ENCODE results near the gene NCOA6.

Gene NCOA6

DNA sequence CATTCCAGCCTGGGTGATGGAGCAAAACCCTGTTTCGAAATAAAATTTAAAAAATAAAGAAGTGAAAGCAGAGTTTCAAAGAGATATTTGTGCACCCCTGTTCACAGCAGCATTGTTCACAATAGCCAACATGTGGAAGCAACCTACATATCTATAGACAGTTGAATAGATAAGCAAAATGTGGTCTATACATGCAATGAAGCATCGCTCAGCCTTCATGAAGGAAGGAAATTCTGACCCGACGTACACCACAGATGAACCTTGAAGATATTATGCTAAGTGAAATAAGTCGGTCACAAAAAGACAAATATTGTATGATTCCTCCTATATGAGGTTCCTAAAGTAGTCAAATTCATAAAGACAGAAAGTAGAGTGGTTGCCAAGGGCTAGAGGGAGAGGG, 6.5 kb upstream of the NCOA6 start:
- H3K9me3 ChIP-seq (ENCODE audit: control insufficient read depth, low read length), result no peaks in the 10 kb centered on the region
- no peaks in the 10 kb centered on the region for H3K4me1 ChIP-seq (ENCODE audit: control insufficient read depth, insufficient read depth, low read length, poor library complexity, severe bottlenecking)
- no peaks in the 10 kb centered on the region for H3K36me3 ChIP-seq (ENCODE audit: control insufficient read depth, insufficient read depth, low read length)
- no peak for DNase-seq
- no peak overlapping the region for H3K27ac ChIP-seq (ENCODE audit: insufficient read depth, low read length, poor library complexity, severe bottlenecking)
- H3K27me3 ChIP-seq (replicated peaks; ENCODE audit: control insufficient read depth, insufficient read depth, low read length, poor library complexity, severe bottlenecking), result no peaks in the 10 kb centered on the region
- no peak overlapping the region for H3K4me3 ChIP-seq (ENCODE audit: insufficient read depth, low read depth, low read length, poor library complexity, severe bottlenecking)

DNA sequence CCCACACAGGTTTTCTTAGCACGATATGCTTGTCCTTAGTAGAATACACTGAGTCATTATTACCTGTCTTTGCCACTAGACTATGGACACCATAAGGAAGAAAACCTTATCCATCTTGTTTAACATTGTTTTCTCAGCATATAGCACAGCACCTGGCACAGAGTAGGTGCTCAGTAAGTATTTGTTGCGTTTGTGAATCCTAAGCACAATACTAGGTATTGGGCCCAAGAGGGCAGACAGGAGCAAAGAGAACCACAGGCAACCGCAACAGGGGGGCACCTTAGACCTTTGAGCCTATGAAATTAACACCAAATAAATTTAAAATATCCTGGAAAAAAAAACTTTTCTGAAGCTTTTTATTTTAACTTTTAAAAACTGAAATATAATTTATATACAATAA, 3.7 kb upstream of the NCOA6 start:
- Histone ChIP-seq H3K4me1 (ENCODE audit: control insufficient read depth, insufficient read depth, low read length, poor library complexity, severe bottlenecking) (peaks cover 7% of the 10 kb centered on the region), H3K36me3 (ENCODE audit: control insufficient read depth, insufficient read depth, low read length) (no peaks in the 10 kb centered on the region), H3K9me3 (ENCODE audit: control insufficient read depth, low read length) (no peaks in the 10 kb centered on the region), H3K4me3 (ENCODE audit: insufficient read depth, low read depth, low read length, poor library complexity, severe bottlenecking) (no peak overlapping the region), H3K27ac (ENCODE audit: insufficient read depth, low read length, poor library complexity, severe bottlenecking) (no peak overlapping the region), H3K27me3 (replicated peaks; ENCODE audit: control insufficient read depth, insufficient read depth, low read length, poor library complexity, severe bottlenecking) (no peaks in the 10 kb centered on the region)
- DNase-seq, result no peak

DNA sequence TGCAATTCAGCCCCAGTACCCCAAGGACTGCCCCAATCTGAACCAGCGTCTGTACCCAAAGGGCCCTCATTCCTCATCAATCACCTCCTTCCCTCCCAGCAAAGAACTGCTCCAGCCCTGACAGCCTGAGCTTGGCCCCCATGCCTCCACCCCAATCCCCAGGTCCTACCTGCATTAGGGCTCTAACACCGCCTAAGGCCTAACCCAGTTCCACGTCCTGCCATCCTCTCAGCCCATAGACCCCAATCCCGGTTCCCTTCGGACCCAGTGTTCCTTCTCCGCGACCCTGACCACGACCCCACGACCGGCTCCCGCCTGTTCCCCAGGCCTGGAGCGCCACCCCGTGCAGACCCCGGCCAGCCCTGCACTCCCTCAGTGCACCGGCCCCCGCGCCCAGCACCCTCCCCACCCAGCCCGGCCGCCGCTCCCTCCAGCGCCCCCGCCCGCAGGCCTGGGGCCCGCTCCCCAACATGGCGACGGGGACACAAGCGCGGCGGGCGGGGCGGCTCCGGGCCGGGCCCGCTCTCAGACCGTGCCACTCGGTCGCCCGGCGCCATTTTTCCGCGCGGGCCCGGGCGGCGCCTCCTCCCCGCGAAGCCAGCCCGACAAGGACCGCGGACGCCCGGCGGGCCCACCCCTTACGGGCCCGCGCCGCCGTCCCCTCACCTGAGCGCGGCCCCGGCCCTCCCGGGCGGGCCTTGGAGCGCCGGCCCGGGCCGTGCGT, 483 bp downstream of the NCOA6 start:
- no peaks in the 10 kb centered on the region for H3K27me3 ChIP-seq (replicated peaks; ENCODE audit: control insufficient read depth, insufficient read depth, low read length, poor library complexity, severe bottlenecking)
- peaks cover 13% of the 10 kb centered on the region for H3K4me1 ChIP-seq (ENCODE audit: control insufficient read depth, insufficient read depth, low read length, poor library complexity, severe bottlenecking)
- no peaks in the 10 kb centered on the region for H3K9me3 ChIP-seq (ENCODE audit: control insufficient read depth, low read length)
- DNase-seq, result peak; percentile 36 to 57 (median 50)
- H3K4me3 ChIP-seq (ENCODE audit: insufficient read depth, low read depth, low read length, poor library complexity, severe bottlenecking), result peak overlapping the region; percentile 85
- peaks cover 2% of the 10 kb centered on the region for H3K36me3 ChIP-seq (ENCODE audit: control insufficient read depth, insufficient read depth, low read length)
- H3K27ac ChIP-seq (ENCODE audit: insufficient read depth, low read length, poor library complexity, severe bottlenecking), result peak overlapping the region; percentile 76

DNA sequence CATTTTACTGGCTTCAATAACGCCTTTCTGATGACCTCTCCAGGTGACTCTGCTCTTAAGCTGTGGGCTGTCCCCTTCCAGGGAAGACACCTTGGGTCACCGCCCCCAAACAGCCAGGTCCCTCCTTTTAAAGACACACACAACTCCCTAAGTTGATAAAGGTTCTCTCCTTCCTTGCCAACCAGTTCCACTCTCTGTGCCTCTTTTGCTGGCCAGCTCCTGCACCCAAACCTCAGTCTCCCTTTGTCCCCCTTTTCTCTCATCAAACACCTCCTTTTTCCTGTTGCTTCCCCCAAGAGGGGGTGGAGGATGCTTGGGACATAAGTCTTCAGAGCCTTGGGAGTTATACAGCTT, 1.0 kb downstream of the NCOA6 start:
- peak overlapping the region; percentile 85 for H3K4me3 ChIP-seq (ENCODE audit: insufficient read depth, low read depth, low read length, poor library complexity, severe bottlenecking)
- no peaks in the 10 kb centered on the region for H3K27me3 ChIP-seq (replicated peaks; ENCODE audit: control insufficient read depth, insufficient read depth, low read length, poor library complexity, severe bottlenecking)
- H3K27ac ChIP-seq (ENCODE audit: insufficient read depth, low read length, poor library complexity, severe bottlenecking), result peak overlapping the region; percentile 76
- peaks cover 13% of the 10 kb centered on the region for H3K4me1 ChIP-seq (ENCODE audit: control insufficient read depth, insufficient read depth, low read length, poor library complexity, severe bottlenecking)
- H3K36me3 ChIP-seq (ENCODE audit: control insufficient read depth, insufficient read depth, low read length), result peaks cover 4% of the 10 kb centered on the region
- peak; percentile 47 to 63 (median 61) for DNase-seq
- H3K9me3 ChIP-seq (ENCODE audit: control insufficient read depth, low read length), result no peaks in the 10 kb centered on the region

DNA sequence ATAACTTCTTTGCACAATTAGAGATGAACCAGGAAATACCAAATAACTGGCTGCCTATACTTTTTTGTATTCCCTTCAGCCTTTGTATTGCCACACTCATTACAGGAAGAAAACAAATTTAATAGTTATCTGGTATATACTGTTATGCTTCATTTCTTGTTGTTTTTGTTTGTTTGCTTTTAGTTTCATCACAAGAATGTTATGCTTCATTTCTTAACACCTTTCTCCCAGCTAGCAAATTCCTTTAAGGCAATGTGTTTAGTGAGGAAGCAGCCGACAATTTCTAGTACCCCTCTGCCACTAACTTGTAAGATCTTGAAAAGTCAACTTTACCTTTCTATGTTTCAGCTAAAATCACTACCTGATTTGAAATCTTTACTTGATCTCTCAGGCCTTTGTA, 1.4 kb downstream of the NCOA6 start:
- peak overlapping the region; percentile 85 for H3K4me3 ChIP-seq (ENCODE audit: insufficient read depth, low read depth, low read length, poor library complexity, severe bottlenecking)
- peaks cover 4% of the 10 kb centered on the region for H3K36me3 ChIP-seq (ENCODE audit: control insufficient read depth, insufficient read depth, low read length)
- peaks cover 13% of the 10 kb centered on the region for H3K4me1 ChIP-seq (ENCODE audit: control insufficient read depth, insufficient read depth, low read length, poor library complexity, severe bottlenecking)
- peak overlapping the region; percentile 76 for H3K27ac ChIP-seq (ENCODE audit: insufficient read depth, low read length, poor library complexity, severe bottlenecking)
- no peak for DNase-seq
- H3K9me3 ChIP-seq (ENCODE audit: control insufficient read depth, low read length), result no peaks in the 10 kb centered on the region
- no peaks in the 10 kb centered on the region for H3K27me3 ChIP-seq (replicated peaks; ENCODE audit: control insufficient read depth, insufficient read depth, low read length, poor library complexity, severe bottlenecking)

DNA sequence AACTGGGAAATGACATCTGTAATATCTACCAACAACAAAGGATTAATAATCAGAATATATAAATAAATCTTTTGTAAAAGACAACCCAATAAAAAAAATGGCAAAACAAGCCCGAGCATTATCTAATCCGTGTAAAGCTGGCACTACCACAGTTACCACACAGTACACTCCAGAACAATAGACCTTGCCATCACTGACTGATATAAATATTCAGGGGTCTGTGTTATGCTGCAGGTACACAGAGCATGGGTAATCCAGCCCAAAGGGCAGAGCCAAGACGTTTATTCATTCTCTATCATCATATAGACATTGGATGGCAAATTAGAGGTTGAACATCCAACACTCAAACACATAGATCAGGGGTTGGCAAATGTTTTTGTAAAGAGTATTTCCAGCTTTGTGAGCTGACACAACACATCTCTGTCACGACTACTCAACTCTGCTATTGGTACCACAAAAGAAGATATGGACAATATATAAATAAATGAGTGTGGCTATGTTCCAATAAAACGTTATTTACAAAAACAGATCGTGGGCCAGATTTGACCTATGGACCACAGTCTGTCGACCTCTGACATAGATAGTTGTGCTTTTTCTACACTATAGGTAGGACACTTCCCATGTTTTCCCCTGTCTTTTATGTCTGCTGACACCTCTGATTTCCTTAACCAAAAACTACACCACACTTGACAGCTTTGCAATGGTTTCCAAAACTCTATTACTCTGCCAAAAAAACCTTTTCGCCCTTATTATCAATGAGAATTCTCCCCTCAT, 4.5 kb downstream of the NCOA6 start:
- Histone ChIP-seq H3K27ac (ENCODE audit: insufficient read depth, low read length, poor library complexity, severe bottlenecking) (no peak overlapping the region), H3K4me3 (ENCODE audit: insufficient read depth, low read depth, low read length, poor library complexity, severe bottlenecking) (no peak overlapping the region), H3K27me3 (replicated peaks; ENCODE audit: control insufficient read depth, insufficient read depth, low read length, poor library complexity, severe bottlenecking) (no peaks in the 10 kb centered on the region), H3K9me3 (ENCODE audit: control insufficient read depth, low read length) (no peaks in the 10 kb centered on the region), H3K36me3 (ENCODE audit: control insufficient read depth, insufficient read depth, low read length) (peaks cover 4% of the 10 kb centered on the region), H3K4me1 (ENCODE audit: control insufficient read depth, insufficient read depth, low read length, poor library complexity, severe bottlenecking) (peaks cover 13% of the 10 kb centered on the region)
- no peak for DNase-seq

DNA sequence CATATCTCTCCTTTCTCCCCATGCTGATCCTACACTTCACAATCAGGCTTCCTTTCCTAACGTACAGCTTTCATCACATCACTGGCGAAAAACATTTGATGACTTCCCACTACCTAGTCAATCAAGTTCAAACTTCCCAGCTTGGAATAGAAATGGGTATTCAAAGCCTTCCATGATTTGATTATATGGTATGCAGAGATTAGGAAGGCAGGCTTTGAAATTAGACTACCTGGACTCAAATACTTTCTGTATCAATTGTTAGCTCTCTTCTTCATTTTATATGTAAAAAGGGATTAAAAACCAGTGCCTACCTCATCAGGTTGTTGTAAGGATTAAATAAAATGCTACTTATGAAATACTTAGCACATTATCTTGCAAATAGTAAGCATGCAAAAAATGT, 7.7 kb downstream of the NCOA6 start:
- H3K27ac ChIP-seq (ENCODE audit: insufficient read depth, low read length, poor library complexity, severe bottlenecking), result no peak overlapping the region
- no peak for DNase-seq
- H3K9me3 ChIP-seq (ENCODE audit: control insufficient read depth, low read length), result no peaks in the 10 kb centered on the region

DNA sequence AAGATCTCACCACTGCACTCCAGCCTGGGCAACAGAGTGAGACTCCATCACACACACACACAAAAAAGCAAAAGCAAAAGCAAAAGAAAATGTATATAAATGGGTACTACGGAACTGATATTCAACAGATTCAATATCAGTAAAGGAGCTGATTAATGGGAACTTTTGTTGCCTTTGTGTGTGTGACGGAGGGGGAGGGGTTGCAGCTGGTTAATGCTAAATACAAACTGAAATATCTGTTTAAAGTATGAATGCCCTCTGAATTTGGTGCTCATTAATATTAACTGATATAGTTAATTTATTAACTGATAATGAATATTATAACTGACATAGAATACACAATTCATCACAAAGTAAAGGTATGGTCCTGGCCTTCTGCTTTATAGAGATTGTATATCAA, 8.4 kb downstream of the NCOA6 start:
- no peak for DNase-seq
- Histone ChIP-seq H3K4me1 (ENCODE audit: control insufficient read depth, insufficient read depth, low read length, poor library complexity, severe bottlenecking) (no peaks in the 10 kb centered on the region), H3K36me3 (ENCODE audit: control insufficient read depth, insufficient read depth, low read length) (peaks cover 4% of the 10 kb centered on the region), H3K4me3 (ENCODE audit: insufficient read depth, low read depth, low read length, poor library complexity, severe bottlenecking) (no peak overlapping the region), H3K27me3 (replicated peaks; ENCODE audit: control insufficient read depth, insufficient read depth, low read length, poor library complexity, severe bottlenecking) (no peaks in the 10 kb centered on the region), H3K9me3 (ENCODE audit: control insufficient read depth, low read length) (no peaks in the 10 kb centered on the region), H3K27ac (ENCODE audit: insufficient read depth, low read length, poor library complexity, severe bottlenecking) (no peak overlapping the region)

More for the DNA sequence above, 7.7 kb downstream of the NCOA6 start:
- H3K4me1 ChIP-seq (ENCODE audit: control insufficient read depth, insufficient read depth, low read length, poor library complexity, severe bottlenecking), result no peaks in the 10 kb centered on the region
- H3K4me3 ChIP-seq (ENCODE audit: insufficient read depth, low read depth, low read length, poor library complexity, severe bottlenecking), result no peak overlapping the region
- H3K27me3 ChIP-seq (replicated peaks; ENCODE audit: control insufficient read depth, insufficient read depth, low read length, poor library complexity, severe bottlenecking), result no peaks in the 10 kb centered on the region
- H3K36me3 ChIP-seq (ENCODE audit: control insufficient read depth, insufficient read depth, low read length), result peaks cover 4% of the 10 kb centered on the region

DNA sequence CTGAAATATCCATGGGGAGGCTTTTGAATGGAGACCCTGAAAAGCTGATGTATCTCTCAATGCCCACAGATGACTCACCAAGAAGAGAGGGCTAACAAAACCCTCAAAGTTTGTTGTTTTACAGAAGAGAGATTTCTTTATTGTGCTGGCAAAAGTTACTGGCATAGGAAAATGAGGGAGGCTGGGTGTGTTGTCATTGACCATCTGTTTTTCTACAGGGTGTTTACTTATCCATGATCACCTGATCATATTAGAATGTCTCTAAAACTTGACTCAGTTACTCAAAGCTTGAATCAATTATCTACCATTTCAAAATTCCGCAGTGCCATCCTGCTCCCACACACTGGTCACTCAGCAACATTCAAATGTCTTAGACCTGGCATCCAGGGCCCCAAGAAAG, 9.8 kb downstream of the NCOA6 start:
- Histone ChIP-seq H3K4me1 (ENCODE audit: control insufficient read depth, insufficient read depth, low read length, poor library complexity, severe bottlenecking) (no peaks in the 10 kb centered on the region), H3K27ac (ENCODE audit: insufficient read depth, low read length, poor library complexity, severe bottlenecking) (no peak overlapping the region), H3K9me3 (ENCODE audit: control insufficient read depth, low read length) (no peaks in the 10 kb centered on the region), H3K4me3 (ENCODE audit: insufficient read depth, low read depth, low read length, poor library complexity, severe bottlenecking) (no peak overlapping the region), H3K27me3 (replicated peaks; ENCODE audit: control insufficient read depth, insufficient read depth, low read length, poor library complexity, severe bottlenecking) (no peaks in the 10 kb centered on the region), H3K36me3 (ENCODE audit: control insufficient read depth, insufficient read depth, low read length) (peaks cover 4% of the 10 kb centered on the region)
- DNase-seq, result no peak

DNA sequence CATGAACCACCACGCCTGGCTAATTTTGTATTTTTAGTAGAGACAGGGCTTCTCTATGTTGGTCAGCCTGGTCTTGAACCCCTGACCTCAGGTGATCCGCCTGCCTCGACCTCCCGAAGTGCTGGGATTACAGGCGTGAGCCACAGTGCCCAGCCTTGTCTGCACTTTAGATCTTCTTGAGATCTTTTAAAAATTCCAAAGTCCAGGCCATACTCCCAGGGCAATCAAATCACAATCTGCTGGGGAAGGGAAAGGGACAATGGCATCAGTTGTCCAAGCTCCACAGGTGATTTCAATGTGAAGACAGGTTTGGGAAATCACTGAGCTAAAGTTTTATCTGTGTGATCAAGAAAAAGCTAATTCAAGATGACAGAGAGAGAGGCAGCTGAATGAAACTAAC, 16.9 kb downstream of the NCOA6 start:
- Histone ChIP-seq H3K27ac (ENCODE audit: insufficient read depth, low read length, poor library complexity, severe bottlenecking) (no peak overlapping the region), H3K4me1 (ENCODE audit: control insufficient read depth, insufficient read depth, low read length, poor library complexity, severe bottlenecking) (no peaks in the 10 kb centered on the region), H3K4me3 (ENCODE audit: insufficient read depth, low read depth, low read length, poor library complexity, severe bottlenecking) (no peak overlapping the region), H3K36me3 (ENCODE audit: control insufficient read depth, insufficient read depth, low read length) (no peaks in the 10 kb centered on the region), H3K27me3 (replicated peaks; ENCODE audit: control insufficient read depth, insufficient read depth, low read length, poor library complexity, severe bottlenecking) (no peaks in the 10 kb centered on the region), H3K9me3 (ENCODE audit: control insufficient read depth, low read length) (no peaks in the 10 kb centered on the region)
- DNase-seq, result no peak

All from effector memory CD4-positive, alpha-beta T cell (primary cell).